Endothelial cell (in vitro differentiated cells): ENCODE results near the gene C1QTNF8. TPM values are rescaled to one million over a fixed set of nuclear protein-coding genes. Genes with fewer than 3 reads are reported as not detected.

Experiments used
- DNase-seq: peaks from one replicate; pipeline ENCODE4 v3.0.0; 2021; ENCODE audit warnings: low spot score
- H3K27ac Mint-ChIP-seq: one replicate; pipeline ENCODE4 v1.8.0; 2021; ENCODE audit warnings: mixed read lengths, inconsistent platforms; ENCODE audit not compliant: unreplicated experiment
- H3K27me3 Mint-ChIP-seq: one replicate; pipeline ENCODE4 v1.8.0; 2021; ENCODE audit warnings: mild to moderate bottlenecking, moderate library complexity, mixed read lengths, inconsistent platforms; ENCODE audit not compliant: unreplicated experiment
- H3K36me3 Mint-ChIP-seq: one replicate; pipeline ENCODE4 v1.8.0; 2021; ENCODE audit warnings: mild to moderate bottlenecking, low read depth, mixed read lengths, inconsistent platforms; ENCODE audit not compliant: unreplicated experiment
- H3K4me1 Mint-ChIP-seq: one replicate; pipeline ENCODE4 v1.8.0; 2021; ENCODE audit warnings: mild to moderate bottlenecking, mixed read lengths, inconsistent platforms; ENCODE audit not compliant: unreplicated experiment
- H3K4me3 Mint-ChIP-seq: one replicate; pipeline ENCODE4 v1.8.0; 2021; ENCODE audit warnings: mild to moderate bottlenecking, mixed read lengths, inconsistent platforms; ENCODE audit not compliant: unreplicated experiment
- H3K9me3 Mint-ChIP-seq: one replicate; pipeline ENCODE4 v1.8.0; 2021; ENCODE audit warnings: mixed read lengths, inconsistent platforms; ENCODE audit not compliant: unreplicated experiment
- CTCF ChIP-seq: fragments of 200-600 bp; sonication (generic); IDR thresholded peaks from one replicate; pipeline ENCODE4 v1.5.0; 2021; ENCODE audit warnings: antibody characterized with exemption; ENCODE audit not compliant: unreplicated experiment
- total RNA-seq: library from RNA; stranded (reverse); fragmentation: NEBNext Ultra II Directional; extraction: Animal tissue kit (Norgen Biotek cat#: 25700); gene quantifications from one replicate; pipeline ENCODE4 v1.2.1, GENCODE V29; 2021; ENCODE audit not compliant: unreplicated experiment

C1QTNF8 gene
- total RNA-seq, 1 donor from 2014 or later, result not detected

DNA sequence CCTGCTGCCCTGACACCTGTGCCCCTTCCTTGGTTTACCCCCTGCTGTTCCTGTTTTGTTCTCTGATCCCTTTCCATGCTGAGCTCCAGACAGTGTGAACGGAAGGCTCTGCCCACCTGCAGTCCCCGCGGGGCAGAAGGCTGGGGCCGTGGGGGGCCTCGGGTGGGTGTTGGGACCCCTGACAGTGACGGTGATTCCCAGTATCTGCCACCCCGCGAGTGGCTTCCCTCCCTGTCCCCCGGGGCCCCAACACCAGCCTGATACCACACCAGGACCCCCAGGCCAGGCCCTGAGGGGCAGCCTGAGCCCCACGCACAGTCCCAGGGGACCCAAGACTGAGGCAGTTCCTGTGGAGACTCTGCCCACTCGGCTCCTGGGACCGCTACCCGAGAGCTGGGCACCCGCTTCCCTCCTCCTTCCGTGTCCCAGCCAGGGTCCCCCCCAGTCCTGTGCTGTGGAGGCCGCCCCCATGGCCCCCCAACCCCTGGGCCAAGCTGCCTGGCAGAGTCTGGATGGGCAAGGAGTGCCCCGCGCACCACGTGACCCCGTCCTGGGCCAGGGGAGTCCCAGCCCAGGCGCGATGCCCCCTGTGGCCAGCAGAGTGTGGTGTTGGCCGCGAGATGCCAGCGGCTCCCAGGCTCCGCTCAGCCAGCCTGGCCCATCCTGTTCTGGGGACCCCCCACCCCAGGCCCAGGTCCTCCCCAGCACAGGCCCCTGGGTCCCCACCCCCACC, 10.0 kb upstream of the C1QTNF8 start:
- no peaks in the 10 kb centered on the region for H3K27me3 Mint-ChIP-seq

DNA sequence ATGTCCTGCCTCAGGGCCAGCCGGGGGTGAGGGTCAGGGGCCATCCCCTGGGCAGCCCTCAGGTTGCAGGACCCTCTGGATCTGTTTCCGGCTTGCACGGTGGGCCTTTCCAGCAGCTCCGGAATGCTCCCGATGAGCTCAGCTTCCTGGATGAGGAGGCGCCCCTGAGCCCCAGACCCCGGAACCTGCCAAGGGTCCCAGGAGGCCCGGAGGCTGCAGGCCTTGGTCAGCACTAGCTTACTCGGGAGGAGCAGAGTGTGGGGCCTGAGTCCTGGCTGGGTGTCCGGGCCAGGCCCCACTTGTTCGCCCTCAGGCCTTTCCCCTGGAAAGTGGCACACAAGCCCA, 7.6 kb upstream of the C1QTNF8 start:
- H3K27me3 Mint-ChIP-seq, result no peaks in the 10 kb centered on the region
- no peak overlapping the region for H3K4me3 Mint-ChIP-seq
- TF ChIP-seq CTCF, result no peak
- DNase-seq, result no peak
- H3K9me3 Mint-ChIP-seq, result no peaks in the 10 kb centered on the region
- H3K27ac Mint-ChIP-seq, result no peak overlapping the region
- no peaks in the 10 kb centered on the region for H3K36me3 Mint-ChIP-seq
- no peaks in the 10 kb centered on the region for H3K4me1 Mint-ChIP-seq

More for the DNA sequence above, 10.0 kb upstream of the C1QTNF8 start:
- peak; percentile 87 for DNase-seq
- H3K4me1 Mint-ChIP-seq, result no peaks in the 10 kb centered on the region
- H3K9me3 Mint-ChIP-seq, result no peaks in the 10 kb centered on the region
- no peak overlapping the region for H3K4me3 Mint-ChIP-seq
- no peaks in the 10 kb centered on the region for H3K36me3 Mint-ChIP-seq
- TF ChIP-seq CTCF, result peak; percentile 81
- no peak overlapping the region for H3K27ac Mint-ChIP-seq

- DNase-seq, result peak; percentile 80
- no peak overlapping the region for H3K4me3 Mint-ChIP-seq
- no peaks in the 10 kb centered on the region for H3K9me3 Mint-ChIP-seq
- H3K36me3 Mint-ChIP-seq, result no peaks in the 10 kb centered on the region
- no peaks in the 10 kb centered on the region for H3K27me3 Mint-ChIP-seq
- H3K4me1 Mint-ChIP-seq, result no peaks in the 10 kb centered on the region
- TF ChIP-seq CTCF, result peak; percentile 68
- H3K27ac Mint-ChIP-seq, result no peak overlapping the region
Measured at GRCh38 chr16:1102921-1103635, 7.0 kb upstream of the C1QTNF8 start.

- H3K9me3 Mint-ChIP-seq, result no peaks in the 10 kb centered on the region
- H3K4me1 Mint-ChIP-seq, result no peaks in the 10 kb centered on the region
- no peak for TF ChIP-seq CTCF
- no peaks in the 10 kb centered on the region for H3K36me3 Mint-ChIP-seq
- no peak overlapping the region for H3K27ac Mint-ChIP-seq
- no peaks in the 10 kb centered on the region for H3K27me3 Mint-ChIP-seq
- H3K4me3 Mint-ChIP-seq, result no peak overlapping the region
- no peak for DNase-seq
Measured at GRCh38 chr16:1102333-1102700, 6.3 kb upstream of the C1QTNF8 start.
